Measurements from ENCODE around the gene ZBTB40.

DNA sequence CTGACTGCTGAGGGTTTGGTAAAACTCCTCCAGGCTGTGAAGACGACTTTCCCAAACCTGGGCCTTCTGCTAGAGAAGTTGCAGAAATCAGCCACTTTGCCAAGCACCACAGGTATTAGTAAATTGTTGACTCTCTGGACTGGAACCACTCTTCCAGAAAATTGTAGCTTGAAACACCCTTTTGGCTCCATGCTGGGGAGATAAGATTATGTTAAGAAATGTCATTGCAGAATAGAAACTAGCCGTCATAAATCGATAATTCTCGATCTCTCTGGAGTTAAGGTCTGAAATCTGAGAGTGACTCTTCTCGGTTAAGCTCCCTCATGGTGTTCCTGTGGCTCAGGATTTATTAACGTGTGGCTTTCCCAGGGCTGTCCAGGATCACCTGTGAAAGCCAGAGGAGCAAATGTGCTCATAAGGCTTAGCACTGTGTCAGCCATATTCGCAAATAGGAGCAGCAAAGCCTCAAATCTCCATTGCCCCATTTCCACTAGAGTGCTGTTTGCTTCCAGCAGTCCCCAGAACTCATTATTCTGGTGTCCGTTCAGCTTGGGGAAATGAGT lies 54.6 kb downstream of the ZBTB40 start:
- TF ChIP-seq, protein P1, sequence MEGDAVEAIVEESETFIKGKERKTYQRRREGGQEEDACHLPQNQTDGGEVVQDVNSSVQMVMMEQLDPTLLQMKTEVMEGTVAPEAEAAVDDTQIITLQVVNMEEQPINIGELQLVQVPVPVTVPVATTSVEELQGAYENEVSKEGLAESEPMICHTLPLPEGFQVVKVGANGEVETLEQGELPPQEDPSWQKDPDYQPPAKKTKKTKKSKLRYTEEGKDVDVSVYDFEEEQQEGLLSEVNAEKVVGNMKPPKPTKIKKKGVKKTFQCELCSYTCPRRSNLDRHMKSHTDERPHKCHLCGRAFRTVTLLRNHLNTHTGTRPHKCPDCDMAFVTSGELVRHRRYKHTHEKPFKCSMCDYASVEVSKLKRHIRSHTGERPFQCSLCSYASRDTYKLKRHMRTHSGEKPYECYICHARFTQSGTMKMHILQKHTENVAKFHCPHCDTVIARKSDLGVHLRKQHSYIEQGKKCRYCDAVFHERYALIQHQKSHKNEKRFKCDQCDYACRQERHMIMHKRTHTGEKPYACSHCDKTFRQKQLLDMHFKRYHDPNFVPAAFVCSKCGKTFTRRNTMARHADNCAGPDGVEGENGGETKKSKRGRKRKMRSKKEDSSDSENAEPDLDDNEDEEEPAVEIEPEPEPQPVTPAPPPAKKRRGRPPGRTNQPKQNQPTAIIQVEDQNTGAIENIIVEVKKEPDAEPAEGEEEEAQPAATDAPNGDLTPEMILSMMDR (IDR thresholded peaks at IDR 0.05; ENCODE audit: low read length), result no peak
- TF ChIP-seq EZH2 (optimal IDR thresholded peaks at IDR 0.05; ENCODE audit: low read depth, low read length), result no peak
